Activated CD8-positive, alpha-beta T cell treated with anti-CD3 and anti-CD28 coated beads for 36 hours (primary cell): ENCODE data around the gene DDX46. TPM values are rescaled to one million over a fixed set of nuclear protein-coding genes. Genes with fewer than 3 reads are reported as not detected.

Source experiments
- ATAC-seq: fragments of 200-7000 bp; cut with Tn5 transposase; one replicate; pipeline ENCODE4 v1.10.0; 2021; ENCODE audit warnings: mild to moderate bottlenecking, moderate library complexity
- CTCF ChIA-PET: fragments of 350-600 bp; sonication (Branson Sonifier 250); formaldehyde crosslinking; loops from one replicate; lab custom pipeline; 2021; ENCODE audit warnings: antibody characterized with exemption; lab: Charles Lee
- POLR2A ChIA-PET: fragments of 350-600 bp; sonication (Branson Sonifier 250); formaldehyde crosslinking; loops from one replicate; lab custom pipeline; 2021; ENCODE audit warnings: antibody characterized with exemption; lab: Charles Lee
- DNase-seq: peaks from one replicate; pipeline ENCODE4 v3.0.0-alpha.2; 2020
- H3K27ac Mint-ChIP-seq: one replicate; pipeline ENCODE4 v1.8.0; 2021; ENCODE audit warnings: mild to moderate bottlenecking, mixed read lengths
- H3K27me3 Mint-ChIP-seq: one replicate; pipeline ENCODE4 v1.8.0; 2021; ENCODE audit warnings: mixed read lengths
- H3K36me3 Mint-ChIP-seq: one replicate; pipeline ENCODE4 v1.8.0; 2021; ENCODE audit warnings: low read depth, mixed read lengths
- H3K4me1 Mint-ChIP-seq: one replicate; pipeline ENCODE4 v1.8.0; 2021; ENCODE audit warnings: low read depth, mixed read lengths
- H3K4me3 Mint-ChIP-seq: one replicate; pipeline ENCODE4 v1.8.0; 2021; ENCODE audit warnings: mild to moderate bottlenecking, moderate library complexity, mixed read lengths
- H3K9me3 Mint-ChIP-seq: one replicate; pipeline ENCODE4 v1.8.0; 2021; ENCODE audit warnings: mixed read lengths
- intact Hi-C: fragments of 100-400 bp; cut with micrococcal nuclease; formaldehyde crosslinking; loops from one replicate; pipeline ENCODE4 v1.10.0; 2022
- total RNA-seq, 2 experiments: library from RNA; stranded (reverse); gene quantifications; one replicate each; pipeline ENCODE4 v1.2.3, GENCODE V29; 2021
- TF ChIP-seq, protein P1 (sequence below): fragments of 200-600 bp; IDR thresholded peaks from one replicate; pipeline ENCODE4 v1.8.0; 2022; ENCODE audit warnings: antibody characterized with exemption, mild to moderate bottlenecking

Gene DDX46
- total RNA-seq, 2 experiments from 2014 or later: 60.8 to 67.9 TPM

- Mint-ChIP-seq H3K4me3 (no peak overlapping the region), H3K27me3 (no peaks in the 10 kb centered on the region), H3K9me3 (no peaks in the 10 kb centered on the region), H3K27ac (no peak overlapping the region), H3K36me3 (peaks cover 32% of the 10 kb centered on the region), H3K4me1 (no peaks in the 10 kb centered on the region)
- DNase-seq (no peak), ATAC-seq (no peak)
- CTCF ChIA-PET: no interaction called here
- POLR2A ChIA-PET: interaction anchor here (1.1 to 1.3 kb wide), 2 partner anchors 18 to 63 kb away, joined by 3 read pairs; no protein-coding TSS in a partner anchor
- TF ChIP-seq, protein P1, sequence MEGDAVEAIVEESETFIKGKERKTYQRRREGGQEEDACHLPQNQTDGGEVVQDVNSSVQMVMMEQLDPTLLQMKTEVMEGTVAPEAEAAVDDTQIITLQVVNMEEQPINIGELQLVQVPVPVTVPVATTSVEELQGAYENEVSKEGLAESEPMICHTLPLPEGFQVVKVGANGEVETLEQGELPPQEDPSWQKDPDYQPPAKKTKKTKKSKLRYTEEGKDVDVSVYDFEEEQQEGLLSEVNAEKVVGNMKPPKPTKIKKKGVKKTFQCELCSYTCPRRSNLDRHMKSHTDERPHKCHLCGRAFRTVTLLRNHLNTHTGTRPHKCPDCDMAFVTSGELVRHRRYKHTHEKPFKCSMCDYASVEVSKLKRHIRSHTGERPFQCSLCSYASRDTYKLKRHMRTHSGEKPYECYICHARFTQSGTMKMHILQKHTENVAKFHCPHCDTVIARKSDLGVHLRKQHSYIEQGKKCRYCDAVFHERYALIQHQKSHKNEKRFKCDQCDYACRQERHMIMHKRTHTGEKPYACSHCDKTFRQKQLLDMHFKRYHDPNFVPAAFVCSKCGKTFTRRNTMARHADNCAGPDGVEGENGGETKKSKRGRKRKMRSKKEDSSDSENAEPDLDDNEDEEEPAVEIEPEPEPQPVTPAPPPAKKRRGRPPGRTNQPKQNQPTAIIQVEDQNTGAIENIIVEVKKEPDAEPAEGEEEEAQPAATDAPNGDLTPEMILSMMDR: no peak
- intact Hi-C loops: no loop called here
Observed at GRCh38 chr5:134777366-134777765, 18.8 kb downstream of the DDX46 start.

DNA sequence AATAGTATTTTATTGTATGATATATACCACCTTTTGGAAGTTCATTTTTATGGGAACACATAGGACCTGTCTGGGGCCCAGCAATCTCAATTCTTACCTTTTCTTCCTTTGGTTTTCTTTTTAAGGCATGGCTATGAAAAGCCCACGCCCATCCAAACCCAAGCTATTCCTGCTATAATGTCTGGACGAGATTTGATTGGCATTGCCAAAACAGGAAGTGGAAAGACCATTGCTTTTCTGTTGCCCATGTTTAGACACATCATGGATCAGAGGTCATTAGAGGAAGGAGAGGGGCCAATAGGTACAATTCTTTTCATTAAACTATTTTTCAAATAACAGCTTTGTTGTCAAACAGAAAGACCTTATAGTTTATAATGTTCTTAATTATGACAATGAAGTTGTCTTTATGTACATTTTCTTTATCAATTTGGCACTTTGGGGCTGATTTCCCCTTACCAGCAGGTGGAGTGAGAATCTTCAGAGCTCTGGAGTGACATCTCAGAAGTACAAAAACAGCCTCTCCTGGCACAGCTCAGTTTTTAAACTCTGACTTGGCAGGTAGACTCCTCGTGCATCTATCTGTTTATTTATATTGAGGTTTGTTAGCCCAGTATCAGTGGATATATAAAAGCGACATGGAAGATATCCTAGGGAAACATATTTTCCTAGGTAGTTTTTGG, 25.8 kb downstream of the DDX46 start:
- TF ChIP-seq, protein P1: no peak
- no peak overlapping the region for H3K4me3 Mint-ChIP-seq
- intact Hi-C loops: no loop called here
- CTCF ChIA-PET: interaction anchor here (1.0 to 1.2 kb wide), 2 partner anchors 31 to 122 kb away, joined by 4 read pairs; no protein-coding TSS in a partner anchor
- H3K36me3 Mint-ChIP-seq: peaks cover 35% of the 10 kb centered on the region
- H3K27me3 Mint-ChIP-seq: no peaks in the 10 kb centered on the region
- H3K4me1 Mint-ChIP-seq: no peaks in the 10 kb centered on the region
- POLR2A ChIA-PET: interaction anchor here (1.2 kb wide), 1 partner anchor 25 kb away, joined by 3 read pairs; no protein-coding TSS in a partner anchor
- DNase-seq (no peak), ATAC-seq (no peak)
- H3K27ac Mint-ChIP-seq: no peak overlapping the region
- no peaks in the 10 kb centered on the region for H3K9me3 Mint-ChIP-seq

DNA sequence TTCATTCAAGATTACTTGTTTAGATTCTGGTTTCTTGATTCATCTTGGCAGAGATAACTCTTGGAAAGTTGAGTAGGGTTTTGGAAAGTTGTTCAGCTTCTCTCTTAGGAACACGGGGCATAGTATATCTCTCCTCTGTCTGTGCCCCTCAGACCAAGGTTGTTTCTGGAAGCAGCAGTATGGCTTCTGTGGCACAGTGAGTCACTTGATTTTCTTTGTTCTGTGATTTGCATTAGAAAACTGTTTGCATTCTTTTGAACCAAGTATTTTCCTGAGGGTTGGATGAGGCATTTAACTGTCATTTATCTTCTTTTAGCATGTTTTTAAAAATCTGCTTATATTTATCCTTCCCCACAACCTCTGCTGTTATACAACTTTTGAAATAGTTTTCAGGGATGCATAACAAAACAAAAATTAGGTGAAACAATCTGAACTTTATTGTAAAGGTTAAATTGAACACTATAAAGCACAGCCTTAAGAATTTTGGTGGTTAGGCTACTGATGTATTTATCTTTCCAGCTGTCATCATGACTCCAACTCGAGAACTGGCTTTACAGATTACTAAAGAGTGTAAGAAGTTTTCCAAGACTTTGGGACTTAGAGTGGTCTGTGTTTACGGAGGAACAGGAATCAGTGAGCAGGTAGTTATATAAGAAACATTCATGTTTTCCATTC, 26.5 kb downstream of the DDX46 start:
- DNase-seq (no peak), ATAC-seq (no peak)
- H3K27ac Mint-ChIP-seq: no peak overlapping the region
- H3K4me1 Mint-ChIP-seq: no peaks in the 10 kb centered on the region
- peaks cover 32% of the 10 kb centered on the region for H3K36me3 Mint-ChIP-seq
- no peak overlapping the region for H3K4me3 Mint-ChIP-seq
- ChIA-PET POLR2A (interaction anchor here (1.2 kb wide), 1 partner anchor 25 kb away, joined by 3 read pairs; no protein-coding TSS in a partner anchor), CTCF (interaction anchor here (1.0 to 1.2 kb wide), 2 partner anchors 30 to 121 kb away, joined by 4 read pairs; no protein-coding TSS in a partner anchor)
- intact Hi-C loops: no loop called here
- no peaks in the 10 kb centered on the region for H3K27me3 Mint-ChIP-seq
- TF ChIP-seq, protein P1: no peak
- no peaks in the 10 kb centered on the region for H3K9me3 Mint-ChIP-seq

- Mint-ChIP-seq H3K4me1 (no peaks in the 10 kb centered on the region), H3K27ac (no peak overlapping the region), H3K27me3 (no peaks in the 10 kb centered on the region), H3K36me3 (peaks cover 42% of the 10 kb centered on the region), H3K4me3 (no peak overlapping the region), H3K9me3 (no peaks in the 10 kb centered on the region)
- ATAC-seq: no peak
- intact Hi-C loops: no loop called here
- TF ChIP-seq, protein P1: no peak
- ChIA-PET CTCF (interaction anchor here (1.3 kb wide), 1 partner anchor 16 kb away, joined by 3 read pairs; no protein-coding TSS in a partner anchor), POLR2A (interaction anchor here (0.7 to 1.0 kb wide), 2 partner anchors 17 to 34 kb away, joined by 3 read pairs; no protein-coding TSS in a partner anchor)
- DNase-seq: no peak
Observed at GRCh38 chr5:134787692-134788091, 29.1 kb downstream of the DDX46 start.
